Gastroesophageal sphincter (tissue), 3 donors: ENCODE results near the gene FOCAD.

ENCODE experiments used
- POLR2AphosphoS5 ChIP-seq: sonication (generic); formaldehyde crosslinking; IDR thresholded peaks from one replicate; pipeline ENCODE4 v1.6.1; 2017; ENCODE audit warnings: antibody characterized with exemption
- TF ChIP-seq, protein P1 (sequence below), 4 experiments: fragments of 200-600 bp in 2 of 4; fragments of 450-650 bp in 2 of 4; sonication (generic) in 1 of 4; IDR thresholded peaks; one replicate each; pipeline ENCODE4 v1.5.1; 2017 to 2019; ENCODE audit warnings: antibody characterized with exemption in 4 of 4, mild to moderate bottlenecking in 2 of 4, moderate library complexity in 2 of 4

DNA sequence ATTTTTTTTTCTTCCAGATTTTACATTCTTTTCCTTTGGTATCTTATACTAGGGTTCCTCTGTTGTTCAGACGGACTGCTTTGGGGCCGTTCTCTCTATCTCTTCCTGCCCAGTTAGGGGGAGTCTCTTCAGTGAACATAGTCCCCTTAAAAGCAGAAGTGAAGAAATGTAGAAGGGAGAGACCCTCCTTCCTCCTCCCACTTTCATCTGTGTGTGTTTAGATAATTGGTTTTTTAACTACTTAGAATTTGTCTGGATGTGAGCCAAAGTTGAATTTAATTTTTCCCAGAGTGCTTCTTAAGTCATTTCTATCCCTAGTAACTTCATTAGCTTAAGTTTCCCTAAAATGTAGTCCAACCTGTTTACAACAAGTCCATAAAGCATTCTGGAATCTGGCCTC, 179.9 kb downstream of the FOCAD start:
- TF ChIP-seq POLR2AphosphoS5: no peak
- TF ChIP-seq, protein P1, sequence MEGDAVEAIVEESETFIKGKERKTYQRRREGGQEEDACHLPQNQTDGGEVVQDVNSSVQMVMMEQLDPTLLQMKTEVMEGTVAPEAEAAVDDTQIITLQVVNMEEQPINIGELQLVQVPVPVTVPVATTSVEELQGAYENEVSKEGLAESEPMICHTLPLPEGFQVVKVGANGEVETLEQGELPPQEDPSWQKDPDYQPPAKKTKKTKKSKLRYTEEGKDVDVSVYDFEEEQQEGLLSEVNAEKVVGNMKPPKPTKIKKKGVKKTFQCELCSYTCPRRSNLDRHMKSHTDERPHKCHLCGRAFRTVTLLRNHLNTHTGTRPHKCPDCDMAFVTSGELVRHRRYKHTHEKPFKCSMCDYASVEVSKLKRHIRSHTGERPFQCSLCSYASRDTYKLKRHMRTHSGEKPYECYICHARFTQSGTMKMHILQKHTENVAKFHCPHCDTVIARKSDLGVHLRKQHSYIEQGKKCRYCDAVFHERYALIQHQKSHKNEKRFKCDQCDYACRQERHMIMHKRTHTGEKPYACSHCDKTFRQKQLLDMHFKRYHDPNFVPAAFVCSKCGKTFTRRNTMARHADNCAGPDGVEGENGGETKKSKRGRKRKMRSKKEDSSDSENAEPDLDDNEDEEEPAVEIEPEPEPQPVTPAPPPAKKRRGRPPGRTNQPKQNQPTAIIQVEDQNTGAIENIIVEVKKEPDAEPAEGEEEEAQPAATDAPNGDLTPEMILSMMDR (IDR thresholded peaks at IDR 0.05): no peak
